ENCODE data around the gene DGKH. TPM values are rescaled to one million over a fixed set of nuclear protein-coding genes. Genes with fewer than 3 reads are reported as not detected.

DGKH gene
- total and polyA plus RNA-seq, 2 of the 13 experiments (the other 11 are each of a cell fraction or from before 2014, with no cell fraction given), result 0.01 to 0.13 TPM

DNA sequence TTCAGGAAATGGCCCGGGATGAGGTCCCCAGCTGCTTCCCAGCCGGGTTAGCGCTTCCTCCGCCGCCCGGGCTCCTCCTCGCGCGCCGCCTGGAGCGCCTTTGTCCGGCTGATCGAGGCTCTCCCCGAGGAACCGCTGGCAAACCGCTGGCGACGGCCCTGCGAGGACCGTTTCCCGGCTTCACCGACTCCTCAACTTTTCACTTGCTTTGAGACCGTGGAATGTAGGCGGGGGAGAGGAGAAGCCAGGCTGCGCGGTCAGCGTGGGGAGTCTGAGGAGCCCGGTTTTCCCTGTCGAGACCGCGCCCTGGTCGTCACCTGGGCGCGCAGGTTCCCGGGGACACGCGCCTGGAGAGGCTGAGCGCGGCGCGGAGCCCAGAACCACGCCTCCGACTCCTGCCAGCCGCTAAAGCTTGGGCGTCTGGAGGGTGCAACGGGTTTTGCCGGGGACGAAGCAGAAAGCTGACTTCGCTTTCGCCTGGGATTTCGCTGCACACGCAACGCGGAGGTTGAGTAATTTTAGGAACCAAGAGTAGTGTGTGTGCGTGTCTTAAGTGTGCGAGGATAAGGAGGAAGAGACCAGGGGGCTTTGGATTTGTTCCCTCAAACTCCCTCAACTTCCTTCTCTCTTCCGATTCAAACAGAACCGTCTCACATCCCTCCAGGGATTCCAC is 7.3 kb upstream of the DGKH start (continued):
- TF ChIP-seq ZNF20 (CRISPR knock-in tag; IDR thresholded peaks at IDR 0.05) (no peak), ZNF484 (CRISPR knock-in tag; IDR thresholded peaks at IDR 0.05; ENCODE audit: borderline replicate concordance, low read depth) (no peak), ZBTB40 (IDR thresholded peaks at IDR 0.05) (no peak), ZBTB40 (CRISPR knock-in tag; IDR thresholded peaks at IDR 0.05) (no peak), MBD4 (IDR thresholded peaks at IDR 0.05; ENCODE audit: borderline replicate concordance, low read length) (no peak), ZNF33A (CRISPR knock-in tag; IDR thresholded peaks at IDR 0.05; ENCODE audit: borderline replicate concordance) (no peak), ZMYM4 (CRISPR knock-in tag; IDR thresholded peaks at IDR 0.05) (no peak), HNRNPLL (IDR thresholded peaks at IDR 0.05; ENCODE audit: low read depth, low read length, poor library complexity, severe bottlenecking) (peak; percentile 43), ZNF605 (CRISPR knock-in tag; IDR thresholded peaks at IDR 0.05) (no peak)
- TF ChIP-seq, protein P1, sequence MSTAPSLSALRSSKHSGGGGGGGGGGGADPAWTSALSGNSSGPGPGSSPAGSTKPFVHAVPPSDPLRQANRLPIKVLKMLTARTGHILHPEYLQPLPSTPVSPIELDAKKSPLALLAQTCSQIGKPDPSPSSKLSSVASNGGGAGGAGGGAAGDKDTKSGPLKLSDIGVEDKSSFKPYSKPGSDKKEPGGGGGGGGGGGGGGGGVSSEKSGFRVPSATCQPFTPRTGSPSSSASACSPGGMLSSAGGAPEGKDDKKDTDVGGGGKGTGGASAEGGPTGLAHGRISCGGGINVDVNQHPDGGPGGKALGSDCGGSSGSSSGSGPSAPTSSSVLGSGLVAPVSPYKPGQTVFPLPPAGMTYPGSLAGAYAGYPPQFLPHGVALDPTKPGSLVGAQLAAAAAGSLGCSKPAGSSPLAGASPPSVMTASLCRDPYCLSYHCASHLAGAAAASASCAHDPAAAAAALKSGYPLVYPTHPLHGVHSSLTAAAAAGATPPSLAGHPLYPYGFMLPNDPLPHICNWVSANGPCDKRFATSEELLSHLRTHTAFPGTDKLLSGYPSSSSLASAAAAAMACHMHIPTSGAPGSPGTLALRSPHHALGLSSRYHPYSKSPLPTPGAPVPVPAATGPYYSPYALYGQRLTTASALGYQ (CRISPR knock-in tag; IDR thresholded peaks at IDR 0.05), result no peak
